Loucy (cell line): ENCODE data around the gene ATP10D.
"Not testable (repeated sequence)": the region's sequence is repeated elsewhere in the genome, so short reads cannot be mapped to it uniquely, and the experiment has no call there.

ENCODE experiments used
- EZH2phosphoT487 ChIP-seq: fragments of 200-600 bp; IDR thresholded peaks from 2 replicates; pipeline ENCODE4 v1.6.1; 2018; ENCODE audit warnings: antibody characterized with exemption, mild to moderate bottlenecking, moderate library complexity, borderline replicate concordance
- TF ChIP-seq, protein P1 (sequence below): fragments of 200-600 bp; sonication (generic); conservative IDR thresholded peaks from 2 replicates; pipeline ENCODE4 v1.5.1; 2014; ENCODE audit warnings: mild to moderate bottlenecking, antibody characterized with exemption, low read length

GRCh38 chr4:47542640-47543039 lies 57.6 kb downstream of the ATP10D start:
- TF ChIP-seq, protein P1, sequence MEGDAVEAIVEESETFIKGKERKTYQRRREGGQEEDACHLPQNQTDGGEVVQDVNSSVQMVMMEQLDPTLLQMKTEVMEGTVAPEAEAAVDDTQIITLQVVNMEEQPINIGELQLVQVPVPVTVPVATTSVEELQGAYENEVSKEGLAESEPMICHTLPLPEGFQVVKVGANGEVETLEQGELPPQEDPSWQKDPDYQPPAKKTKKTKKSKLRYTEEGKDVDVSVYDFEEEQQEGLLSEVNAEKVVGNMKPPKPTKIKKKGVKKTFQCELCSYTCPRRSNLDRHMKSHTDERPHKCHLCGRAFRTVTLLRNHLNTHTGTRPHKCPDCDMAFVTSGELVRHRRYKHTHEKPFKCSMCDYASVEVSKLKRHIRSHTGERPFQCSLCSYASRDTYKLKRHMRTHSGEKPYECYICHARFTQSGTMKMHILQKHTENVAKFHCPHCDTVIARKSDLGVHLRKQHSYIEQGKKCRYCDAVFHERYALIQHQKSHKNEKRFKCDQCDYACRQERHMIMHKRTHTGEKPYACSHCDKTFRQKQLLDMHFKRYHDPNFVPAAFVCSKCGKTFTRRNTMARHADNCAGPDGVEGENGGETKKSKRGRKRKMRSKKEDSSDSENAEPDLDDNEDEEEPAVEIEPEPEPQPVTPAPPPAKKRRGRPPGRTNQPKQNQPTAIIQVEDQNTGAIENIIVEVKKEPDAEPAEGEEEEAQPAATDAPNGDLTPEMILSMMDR: not testable (repeated sequence)
- not testable (repeated sequence) for TF ChIP-seq EZH2phosphoT487
